Panc1 (cell line): ENCODE measurements around the gene ZNF644. TPM values are rescaled to one million over a fixed set of nuclear protein-coding genes. Genes with fewer than 3 reads are reported as not detected.
"Not testable (repeated sequence)": the region's sequence is repeated elsewhere in the genome, so short reads cannot be mapped to it uniquely, and the experiment has no call there.

Experiments
- ATAC-seq: fragments of 200-7000 bp; cut with Tn5 transposase; 2 replicates; pipeline ENCODE4 v1.9.1; 2020; ENCODE audit warnings: mild to moderate bottlenecking, moderate library complexity
- BruUV-seq: library from RNA; stranded (reverse); fragments of 400-500 nt; replicated peaks from 2 replicates; lab custom pipeline; 2021; lab: Mats Ljungman, UMichigan
- CTCF ChIA-PET: fragments of 300-600 bp; sonication (Branson Sonifier 250); formaldehyde crosslinking; loops from one replicate; lab custom pipeline; 2022; ENCODE audit warnings: antibody characterized with exemption; lab: Charles Lee
- POLR2A ChIA-PET: fragments of 300-600 bp; sonication (Branson Sonifier 250); formaldehyde crosslinking; loops from one replicate; lab custom pipeline; 2022; ENCODE audit warnings: antibody characterized with exemption; lab: Charles Lee
- DNase-seq: peaks from one replicate; pipeline ENCODE4 v3.0.0-alpha.2; 2010; ENCODE audit warnings: low read depth, low spot score
- H3K27ac ChIP-seq: 2 replicates; pipeline ENCODE4 v1.5.1; 2011; ENCODE audit warnings: mild to moderate bottlenecking, low read length, inconsistent platforms
- H3K27me3 ChIP-seq: fragments of 200-500 bp; sonication (Bioruptor generic); 2 replicates; pipeline ENCODE4 v1.6.0; 2014; ENCODE audit warnings: low read length, inconsistent platforms; ENCODE audit not compliant: control insufficient read depth, insufficient read depth
- H3K36me3 ChIP-seq: fragments of 200-500 bp; sonication (Bioruptor generic); 2 replicates; pipeline ENCODE4 v1.5.1; 2014; ENCODE audit warnings: inconsistent platforms, mild to moderate bottlenecking, low read length, moderate library complexity; ENCODE audit not compliant: control insufficient read depth, insufficient read depth
- H3K4me1 ChIP-seq: 2 replicates; pipeline ENCODE4 v1.5.1; 2011; ENCODE audit warnings: inconsistent platforms, mild to moderate bottlenecking, low read length, moderate library complexity; ENCODE audit not compliant: control insufficient read depth, insufficient read depth
- H3K4me3 ChIP-seq, 2 experiments: 2 replicates each; pipeline ENCODE4 v1.5.1; 2011 to 2012; ENCODE audit warnings: low read depth in 2 of 2, low read length in 2 of 2, mild to moderate bottlenecking in 2 of 2, inconsistent platforms in 1 of 2, moderate library complexity in 1 of 2
- H3K9me3 ChIP-seq: fragments of 200-500 bp; sonication (Bioruptor generic); 2 replicates; pipeline ENCODE4 v1.5.1; 2014; ENCODE audit warnings: low read depth, mild to moderate bottlenecking, inconsistent platforms, low read length, moderate library complexity; ENCODE audit not compliant: control insufficient read depth, insufficient read depth
- CTCF ChIP-seq: fragments of 450-650 bp; IDR thresholded peaks from 2 replicates; pipeline ENCODE4 v1.5.1; 2017; ENCODE audit warnings: mild to moderate bottlenecking
- POLR2AphosphoS5 ChIP-seq: IDR thresholded peaks from 2 replicates; pipeline ENCODE4 v1.6.1; 2012; ENCODE audit warnings: mild to moderate bottlenecking, low read depth, low read length, moderate library complexity
- REST ChIP-seq, 2 experiments: IDR thresholded peaks; 2 replicates each; pipeline ENCODE4 v1.6.1; 2011 to 2012; ENCODE audit warnings: low read depth in 2 of 2, control low read depth in 1 of 2, low read length in 1 of 2, mild to moderate bottlenecking in 1 of 2, moderate library complexity in 1 of 2; ENCODE audit not compliant: insufficient read depth in 1 of 2
- SIN3A ChIP-seq: IDR thresholded peaks from 2 replicates; pipeline ENCODE4 v1.6.1; 2012; ENCODE audit warnings: low read depth, mild to moderate bottlenecking, low read length, moderate library complexity, borderline replicate concordance; ENCODE audit not compliant: insufficient read depth
- TCF7L2 ChIP-seq: IDR thresholded peaks from 2 replicates; pipeline ENCODE4 v1.6.1; 2011; ENCODE audit warnings: mild to moderate bottlenecking, low read depth, low read length, inconsistent platforms
- in situ Hi-C: cut with HindIII; loops from 2 replicates; pipeline ENCODE4 v1.10.0; 2016; ENCODE audit warnings: low sequenced_read_pairs, low pct_unique_long_range_greater_than_20kb
- intact Hi-C: fragments of 100-400 bp; cut with micrococcal nuclease; formaldehyde crosslinking; loops from one replicate; pipeline ENCODE4 v1.10.0; 2022; ENCODE audit not compliant: unreplicated experiment
- total RNA-seq: library from RNA; stranded (reverse); gene quantifications from one replicate; pipeline ENCODE4 v1.2.1, GENCODE V29; 2021; ENCODE audit not compliant: unreplicated experiment

Gene ZNF644
- total RNA-seq, 1 experiment from 2014 or later = 74.2 TPM

- BruUV-seq = no TSS peak
- no peak overlapping the region for H3K4me3 ChIP-seq
- CTCF ChIA-PET = no interaction called here
Measured at GRCh38 chr1:91046766-91047165, 24.9 kb upstream of the ZNF644 start.

GRCh38 chr1:91045284-91045683 is 23.4 kb upstream of the ZNF644 start:
- Histone ChIP-seq H3K4me1 (no peaks in the 10 kb centered on the region), H3K27me3 (no peaks in the 10 kb centered on the region), H3K9me3 (no peaks in the 10 kb centered on the region), H3K36me3 (no peaks in the 10 kb centered on the region), H3K4me3 (no peak overlapping the region), H3K27ac (no peak overlapping the region)
- TF ChIP-seq TCF7L2 (no peak), CTCF (no peak), SIN3A (no peak), REST (IDR thresholded peaks at IDR 0.05; ENCODE audit: insufficient read depth in 1 of 2, low read depth in 2 of 2, low read length in 1 of 2) (no peak), POLR2AphosphoS5 (no peak)
- ChIA-PET POLR2A (no interaction called here), CTCF (no interaction called here)
- in situ Hi-C loops (no loop called here), intact Hi-C loops (no loop called here)
- ATAC-seq (no peak), DNase-seq (no peak)
- BruUV-seq = no TSS peak

More at GRCh38 chr1:91046766-91047165, 24.9 kb upstream of the ZNF644 start:
- ATAC-seq = no peak
- Histone ChIP-seq H3K4me1 (no peaks in the 10 kb centered on the region), H3K27ac (no peak overlapping the region), H3K36me3 (no peaks in the 10 kb centered on the region), H3K27me3 (no peaks in the 10 kb centered on the region), H3K9me3 (no peaks in the 10 kb centered on the region)
- intact Hi-C loops (no loop called here), in situ Hi-C loops (no loop called here)
- POLR2A ChIA-PET = interaction anchor here (0.7 kb wide), 2 partner anchors 22 to 110 kb away, joined by 4 to 6 read pairs; no protein-coding TSS in a partner anchor
- no peak for DNase-seq
- TF ChIP-seq POLR2AphosphoS5 = no peak
- no peak for TF ChIP-seq SIN3A
- TF ChIP-seq REST (IDR thresholded peaks at IDR 0.05; ENCODE audit: insufficient read depth in 1 of 2, low read depth in 2 of 2, low read length in 1 of 2) = no peak
- no peak for TF ChIP-seq TCF7L2
- no peak for TF ChIP-seq CTCF

- H3K9me3 ChIP-seq, H3K4me3 ChIP-seq, intact Hi-C loops, BruUV-seq, H3K4me1 ChIP-seq, in situ Hi-C loops, ATAC-seq, H3K27ac ChIP-seq, POLR2A ChIA-PET, H3K27me3 ChIP-seq, H3K36me3 ChIP-seq, CTCF ChIA-PET, DNase-seq: not testable (repeated sequence)
Measured at GRCh38 chr1:91044776-91045175, 22.9 kb upstream of the ZNF644 start.

GRCh38 chr1:91042372-91042771 is 20.5 kb upstream of the ZNF644 start:
- ATAC-seq, H3K4me1 ChIP-seq, intact Hi-C loops, CTCF ChIA-PET, H3K9me3 ChIP-seq, DNase-seq, H3K27ac ChIP-seq, POLR2A ChIA-PET, H3K27me3 ChIP-seq, H3K36me3 ChIP-seq, BruUV-seq, in situ Hi-C loops, H3K4me3 ChIP-seq: not testable (repeated sequence)
